ENCODE results near the gene ATAD3B. TPM values are rescaled to one million over a fixed set of nuclear protein-coding genes. Genes with fewer than 3 reads are reported as not detected.

Gene ATAD3B
- total and polyA plus RNA-seq, 2 of the 13 experiments (the other 11 are each of a cell fraction or from before 2014, with no cell fraction given): 9.6 to 31.1 TPM

DNA sequence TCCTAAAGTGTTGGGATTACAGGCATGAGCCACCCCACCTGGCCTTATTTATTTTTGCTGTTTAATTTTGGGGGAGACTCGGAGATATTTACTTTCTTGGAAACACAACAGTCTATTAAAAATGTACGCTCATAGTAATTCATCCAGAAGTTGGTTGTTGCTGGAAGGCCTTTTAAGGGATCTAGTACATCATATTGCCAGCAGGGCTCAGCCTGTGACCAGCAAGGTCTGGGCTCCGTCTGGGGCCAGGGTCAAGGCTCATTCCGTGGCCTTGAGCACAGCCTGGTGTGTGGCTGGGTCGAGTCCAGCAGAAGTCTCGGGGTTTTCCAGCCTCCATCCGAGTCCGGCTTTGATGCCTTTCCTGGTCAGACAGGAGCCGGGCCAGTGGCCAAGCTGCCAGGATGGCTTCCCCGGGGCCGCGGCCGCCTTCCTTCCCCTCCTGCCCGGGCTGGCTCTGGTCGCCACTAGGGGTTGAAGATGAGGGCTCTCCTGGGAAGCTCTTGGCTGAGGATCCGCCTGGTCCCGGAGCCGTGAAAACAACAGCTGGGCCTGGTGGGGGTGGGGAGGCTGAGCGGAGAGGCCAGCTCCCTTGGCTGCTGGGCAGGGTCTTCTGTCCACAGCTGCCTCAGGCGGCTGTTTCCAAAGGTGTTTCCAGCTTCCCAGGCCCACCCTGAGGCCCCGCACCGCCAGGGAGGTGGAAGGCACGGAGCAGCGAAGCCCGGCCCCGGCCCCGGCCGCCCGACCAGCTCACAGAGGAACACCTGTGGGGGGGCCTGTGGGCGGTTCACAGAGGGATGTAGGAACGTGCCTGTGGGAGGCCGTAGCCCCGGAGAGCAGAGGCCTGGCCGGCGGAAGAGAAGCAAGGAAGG is 41.2 kb upstream of the ATAD3B start (continued):
- TF ChIP-seq, protein P1, sequence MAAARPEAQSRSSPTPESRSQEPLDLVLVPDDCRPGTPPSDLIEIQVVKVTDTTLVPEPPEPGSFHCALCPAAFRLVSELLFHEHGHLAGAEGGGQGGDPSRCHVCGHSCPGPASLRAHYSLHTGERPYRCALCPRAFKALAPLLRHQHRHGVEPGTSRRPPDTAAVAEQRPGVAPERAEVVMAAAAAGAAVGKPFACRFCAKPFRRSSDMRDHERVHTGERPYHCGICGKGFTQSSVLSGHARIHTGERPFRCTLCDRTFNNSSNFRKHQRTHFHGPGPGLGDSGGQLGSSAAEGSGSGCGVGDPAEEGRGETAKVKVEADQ (CRISPR knock-in tag; IDR thresholded peaks at IDR 0.05; ENCODE audit: borderline replicate concordance): no peak
- TF ChIP-seq HMG20A (CRISPR knock-in tag; IDR thresholded peaks at IDR 0.05; ENCODE audit: borderline replicate concordance) (no peak), ZNF207 (IDR thresholded peaks at IDR 0.05; ENCODE audit: borderline replicate concordance) (no peak), ZSCAN30 (CRISPR knock-in tag; IDR thresholded peaks at IDR 0.05) (no peak; the same call in 1 of the 2 replicates), NFKB2 (CRISPR knock-in tag; IDR thresholded peaks at IDR 0.05; ENCODE audit: borderline replicate concordance) (peak; percentile 85; the same call in 1 of the 2 replicates), CC2D1A (CRISPR knock-in tag; IDR thresholded peaks at IDR 0.05) (no peak), THYN1 (CRISPR knock-in tag; IDR thresholded peaks at IDR 0.05; ENCODE audit: borderline replicate concordance, low read depth) (no peak), FOXO1 (CRISPR knock-in tag; IDR thresholded peaks at IDR 0.05) (no peak), ZNF605 (CRISPR knock-in tag; IDR thresholded peaks at IDR 0.05) (no peak), JUND (CRISPR knock-in tag; IDR thresholded peaks at IDR 0.05) (peak; percentile 30; the same call in 1 of the 2 replicates), ZBTB21 (CRISPR knock-in tag; IDR thresholded peaks at IDR 0.05) (no peak), ZNF850 (CRISPR knock-in tag; conservative IDR thresholded peaks at IDR 0.05) (no peak), FLYWCH1 (CRISPR knock-in tag; IDR thresholded peaks at IDR 0.05) (no peak)
- TF ChIP-seq, protein P2, sequence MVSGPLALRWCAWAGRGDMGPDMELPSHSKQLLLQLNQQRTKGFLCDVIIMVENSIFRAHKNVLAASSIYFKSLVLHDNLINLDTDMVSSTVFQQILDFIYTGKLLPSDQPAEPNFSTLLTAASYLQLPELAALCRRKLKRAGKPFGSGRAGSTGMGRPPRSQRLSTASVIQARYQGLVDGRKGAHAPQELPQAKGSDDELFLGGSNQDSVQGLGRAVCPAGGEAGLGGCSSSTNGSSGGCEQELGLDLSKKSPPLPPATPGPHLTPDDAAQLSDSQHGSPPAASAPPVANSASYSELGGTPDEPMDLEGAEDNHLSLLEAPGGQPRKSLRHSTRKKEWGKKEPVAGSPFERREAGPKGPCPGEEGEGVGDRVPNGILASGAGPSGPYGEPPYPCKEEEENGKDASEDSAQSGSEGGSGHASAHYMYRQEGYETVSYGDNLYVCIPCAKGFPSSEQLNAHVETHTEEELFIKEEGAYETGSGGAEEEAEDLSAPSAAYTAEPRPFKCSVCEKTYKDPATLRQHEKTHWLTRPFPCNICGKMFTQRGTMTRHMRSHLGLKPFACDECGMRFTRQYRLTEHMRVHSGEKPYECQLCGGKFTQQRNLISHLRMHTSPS (CRISPR knock-in tag; IDR thresholded peaks at IDR 0.05; ENCODE audit: low read depth): no peak; the same call in 1 of the 2 replicates
- TF ChIP-seq, protein P3, sequence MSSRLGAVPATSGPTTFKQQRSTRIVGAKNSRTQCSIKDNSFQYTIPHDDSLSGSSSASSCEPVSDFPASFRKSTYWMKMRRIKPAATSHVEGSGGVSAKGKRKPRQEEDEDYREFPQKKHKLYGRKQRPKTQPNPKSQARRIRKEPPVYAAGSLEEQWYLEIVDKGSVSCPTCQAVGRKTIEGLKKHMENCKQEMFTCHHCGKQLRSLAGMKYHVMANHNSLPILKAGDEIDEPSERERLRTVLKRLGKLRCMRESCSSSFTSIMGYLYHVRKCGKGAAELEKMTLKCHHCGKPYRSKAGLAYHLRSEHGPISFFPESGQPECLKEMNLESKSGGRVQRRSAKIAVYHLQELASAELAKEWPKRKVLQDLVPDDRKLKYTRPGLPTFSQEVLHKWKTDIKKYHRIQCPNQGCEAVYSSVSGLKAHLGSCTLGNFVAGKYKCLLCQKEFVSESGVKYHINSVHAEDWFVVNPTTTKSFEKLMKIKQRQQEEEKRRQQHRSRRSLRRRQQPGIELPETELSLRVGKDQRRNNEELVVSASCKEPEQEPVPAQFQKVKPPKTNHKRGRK (CRISPR knock-in tag; IDR thresholded peaks at IDR 0.05): no peak
- TF ChIP-seq, protein P4, sequence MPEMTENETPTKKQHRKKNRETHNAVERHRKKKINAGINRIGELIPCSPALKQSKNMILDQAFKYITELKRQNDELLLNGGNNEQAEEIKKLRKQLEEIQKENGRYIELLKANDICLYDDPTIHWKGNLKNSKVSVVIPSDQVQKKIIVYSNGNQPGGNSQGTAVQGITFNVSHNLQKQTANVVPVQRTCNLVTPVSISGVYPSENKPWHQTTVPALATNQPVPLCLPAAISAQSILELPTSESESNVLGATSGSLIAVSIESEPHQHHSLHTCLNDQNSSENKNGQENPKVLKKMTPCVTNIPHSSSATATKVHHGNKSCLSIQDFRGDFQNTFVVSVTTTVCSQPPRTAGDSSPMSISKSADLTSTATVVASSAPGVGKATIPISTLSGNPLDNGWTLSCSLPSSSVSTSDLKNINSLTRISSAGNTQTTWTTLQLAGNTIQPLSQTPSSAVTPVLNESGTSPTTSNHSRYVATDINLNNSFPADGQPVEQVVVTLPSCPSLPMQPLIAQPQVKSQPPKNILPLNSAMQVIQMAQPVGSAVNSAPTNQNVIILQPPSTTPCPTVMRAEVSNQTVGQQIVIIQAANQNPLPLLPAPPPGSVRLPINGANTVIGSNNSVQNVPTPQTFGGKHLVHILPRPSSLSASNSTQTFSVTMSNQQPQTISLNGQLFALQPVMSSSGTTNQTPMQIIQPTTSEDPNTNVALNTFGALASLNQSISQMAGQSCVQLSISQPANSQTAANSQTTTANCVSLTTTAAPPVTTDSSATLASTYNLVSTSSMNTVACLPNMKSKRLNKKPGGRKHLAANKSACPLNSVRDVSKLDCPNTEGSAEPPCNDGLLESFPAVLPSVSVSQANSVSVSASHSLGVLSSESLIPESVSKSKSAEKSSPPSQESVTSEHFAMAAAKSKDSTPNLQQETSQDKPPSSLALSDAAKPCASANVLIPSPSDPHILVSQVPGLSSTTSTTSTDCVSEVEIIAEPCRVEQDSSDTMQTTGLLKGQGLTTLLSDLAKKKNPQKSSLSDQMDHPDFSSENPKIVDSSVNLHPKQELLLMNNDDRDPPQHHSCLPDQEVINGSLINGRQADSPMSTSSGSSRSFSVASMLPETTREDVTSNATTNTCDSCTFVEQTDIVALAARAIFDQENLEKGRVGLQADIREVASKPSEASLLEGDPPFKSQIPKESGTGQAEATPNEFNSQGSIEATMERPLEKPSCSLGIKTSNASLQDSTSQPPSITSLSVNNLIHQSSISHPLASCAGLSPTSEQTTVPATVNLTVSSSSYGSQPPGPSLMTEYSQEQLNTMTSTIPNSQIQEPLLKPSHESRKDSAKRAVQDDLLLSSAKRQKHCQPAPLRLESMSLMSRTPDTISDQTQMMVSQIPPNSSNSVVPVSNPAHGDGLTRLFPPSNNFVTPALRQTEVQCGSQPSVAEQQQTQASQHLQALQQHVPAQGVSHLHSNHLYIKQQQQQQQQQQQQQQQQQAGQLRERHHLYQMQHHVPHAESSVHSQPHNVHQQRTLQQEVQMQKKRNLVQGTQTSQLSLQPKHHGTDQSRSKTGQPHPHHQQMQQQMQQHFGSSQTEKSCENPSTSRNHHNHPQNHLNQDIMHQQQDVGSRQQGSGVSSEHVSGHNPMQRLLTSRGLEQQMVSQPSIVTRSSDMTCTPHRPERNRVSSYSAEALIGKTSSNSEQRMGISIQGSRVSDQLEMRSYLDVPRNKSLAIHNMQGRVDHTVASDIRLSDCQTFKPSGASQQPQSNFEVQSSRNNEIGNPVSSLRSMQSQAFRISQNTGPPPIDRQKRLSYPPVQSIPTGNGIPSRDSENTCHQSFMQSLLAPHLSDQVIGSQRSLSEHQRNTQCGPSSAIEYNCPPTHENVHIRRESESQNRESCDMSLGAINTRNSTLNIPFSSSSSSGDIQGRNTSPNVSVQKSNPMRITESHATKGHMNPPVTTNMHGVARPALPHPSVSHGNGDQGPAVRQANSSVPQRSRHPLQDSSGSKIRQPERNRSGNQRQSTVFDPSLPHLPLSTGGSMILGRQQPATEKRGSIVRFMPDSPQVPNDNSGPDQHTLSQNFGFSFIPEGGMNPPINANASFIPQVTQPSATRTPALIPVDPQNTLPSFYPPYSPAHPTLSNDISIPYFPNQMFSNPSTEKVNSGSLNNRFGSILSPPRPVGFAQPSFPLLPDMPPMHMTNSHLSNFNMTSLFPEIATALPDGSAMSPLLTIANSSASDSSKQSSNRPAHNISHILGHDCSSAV (CRISPR knock-in tag; IDR thresholded peaks at IDR 0.05; ENCODE audit: borderline replicate concordance): no peak
